Retina (tissue), 1 donor: Measurements from ENCODE around the gene CD320.
A peak's percentile ranks its signal among the peaks of the same experiment; 100 is the strongest.
"Not testable (repeated sequence)": the region's sequence is repeated elsewhere in the genome, so short reads cannot be mapped to it uniquely, and the experiment has no call there.

Source experiments
- DNase-seq: peaks from one replicate; pipeline ENCODE4 v3.0.0-alpha.2; 2016

The CD320 gene

DNA sequence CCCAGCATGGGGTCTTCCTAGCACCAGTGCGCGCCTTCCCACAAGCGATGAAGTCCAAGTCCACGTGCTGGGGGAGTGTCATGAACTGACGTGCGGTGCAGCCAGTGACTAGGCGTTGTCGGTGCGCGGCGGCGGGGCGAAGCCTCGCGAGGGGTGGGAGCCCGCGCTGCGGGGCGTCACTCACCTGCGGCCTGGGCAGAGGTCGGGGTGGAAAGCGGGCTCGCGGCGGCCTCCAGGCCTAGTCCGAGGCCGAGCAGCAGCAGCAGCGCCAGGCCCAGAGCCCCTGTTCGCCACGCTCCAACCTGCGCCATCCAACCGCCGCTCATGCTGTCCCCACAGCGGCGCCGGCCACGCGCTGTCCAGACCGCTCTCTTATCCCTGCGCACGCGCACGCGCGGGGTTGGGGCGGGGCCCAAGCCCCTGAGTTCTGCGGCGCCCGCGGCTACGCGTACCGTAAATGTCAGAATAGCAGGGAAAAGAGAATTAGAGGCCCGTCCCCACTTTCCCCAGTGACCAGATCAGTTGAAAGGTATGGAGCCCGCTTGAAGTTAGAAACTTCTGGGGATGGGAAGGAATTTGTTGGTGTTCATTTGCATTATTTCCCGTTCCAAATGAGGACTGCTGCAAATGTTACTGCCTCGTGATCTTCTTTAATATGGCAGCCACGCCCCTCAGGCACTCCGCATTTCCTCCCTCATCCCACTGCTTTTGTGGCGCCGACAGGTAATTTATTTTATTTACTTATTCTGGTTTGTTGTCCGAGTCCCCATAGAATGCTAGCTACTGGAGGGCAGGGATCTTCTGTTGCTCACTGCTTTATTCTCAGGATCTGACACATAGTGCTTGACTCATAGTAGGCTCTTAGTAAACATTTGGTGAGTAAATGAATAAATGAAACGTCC, at the start of gene CD320:
Gene CD320 (minus strand): TSS at position 394 of the 902 bp plus-strand sequence. CDS start 68 bp downstream, at position 326.
- DNase-seq = peak; percentile 98

DNA sequence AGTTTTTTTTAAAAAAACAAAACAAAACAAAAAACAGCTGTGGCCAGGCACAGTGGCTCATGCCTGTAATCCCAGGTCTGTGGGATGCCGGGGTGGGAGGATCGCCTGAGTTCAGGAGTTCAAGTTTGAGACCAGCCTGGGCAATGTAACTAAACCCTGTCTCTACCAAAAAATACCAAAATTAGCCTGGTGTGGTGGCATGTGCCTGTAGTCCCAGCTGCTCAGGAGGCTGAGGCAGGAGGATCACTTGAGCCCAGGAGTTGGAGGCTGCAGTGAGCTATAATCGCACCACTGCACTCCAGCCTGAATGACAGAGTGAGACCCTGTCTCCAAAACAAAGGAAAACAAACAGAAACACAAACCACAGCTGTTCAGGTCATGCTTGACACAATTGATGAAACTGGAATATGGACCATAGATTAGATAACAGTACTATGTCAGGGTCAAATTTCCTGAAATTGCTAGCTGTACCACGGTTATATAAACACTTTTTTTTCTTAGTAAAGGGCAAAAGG, 48.9 kb upstream of the CD320 start:
- no peak for DNase-seq

DNA sequence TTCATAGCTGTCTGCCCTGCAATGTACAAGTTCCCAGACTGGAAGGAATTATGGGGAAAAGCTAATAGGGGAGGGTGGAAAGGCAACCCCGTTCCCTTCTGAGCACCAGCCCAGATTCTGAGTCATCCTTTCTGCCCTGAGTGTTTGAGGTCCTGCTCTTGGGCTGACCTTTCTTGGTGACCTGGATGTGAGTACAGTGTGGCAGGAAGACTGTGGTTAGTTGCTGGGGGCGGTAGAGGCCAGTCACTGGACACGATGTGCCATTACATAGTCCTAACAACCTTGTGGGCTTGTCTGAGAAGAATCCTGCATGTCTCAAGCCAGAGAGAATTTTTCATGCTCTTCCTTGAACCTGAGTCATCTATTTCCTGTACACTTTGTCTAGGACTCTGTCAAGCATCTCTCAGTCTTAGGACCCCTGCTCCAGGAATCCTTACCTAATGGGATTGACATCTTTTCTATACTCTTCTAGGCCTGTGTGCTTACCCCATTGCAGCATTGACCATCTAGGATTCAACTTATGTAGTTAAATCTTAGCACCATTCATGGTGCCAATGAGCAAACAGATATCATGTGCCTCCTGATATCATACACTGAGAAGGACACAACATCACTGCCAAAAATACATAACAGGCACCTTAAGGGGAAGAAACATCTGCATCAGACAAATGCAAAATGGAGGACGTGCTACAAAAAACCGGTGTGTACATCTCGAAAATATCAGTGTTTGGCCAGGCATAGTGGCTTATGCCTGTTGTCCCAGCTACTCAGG, 47.7 kb upstream of the CD320 start:
- DNase-seq = no peak

DNA sequence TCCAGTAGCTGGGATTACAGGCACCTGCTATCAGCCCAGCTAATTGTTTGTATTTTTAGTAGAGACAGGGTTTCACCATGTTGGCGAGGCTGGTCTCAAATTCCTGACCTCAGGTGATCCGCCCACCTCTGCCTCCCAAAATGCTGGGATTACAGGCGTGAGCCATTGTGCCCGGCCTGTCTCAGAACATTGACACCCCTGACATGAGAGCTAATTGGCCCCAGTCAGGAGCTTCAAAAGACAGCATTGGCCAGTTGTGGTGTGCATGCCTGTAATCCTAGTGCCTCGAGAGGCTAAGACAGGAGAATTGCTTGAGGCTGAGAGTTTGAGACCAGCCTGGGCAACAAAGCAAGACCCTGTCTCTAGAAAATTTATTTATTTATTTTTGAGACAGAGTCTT, 44.7 kb upstream of the CD320 start:
- not testable (repeated sequence) for DNase-seq

DNA sequence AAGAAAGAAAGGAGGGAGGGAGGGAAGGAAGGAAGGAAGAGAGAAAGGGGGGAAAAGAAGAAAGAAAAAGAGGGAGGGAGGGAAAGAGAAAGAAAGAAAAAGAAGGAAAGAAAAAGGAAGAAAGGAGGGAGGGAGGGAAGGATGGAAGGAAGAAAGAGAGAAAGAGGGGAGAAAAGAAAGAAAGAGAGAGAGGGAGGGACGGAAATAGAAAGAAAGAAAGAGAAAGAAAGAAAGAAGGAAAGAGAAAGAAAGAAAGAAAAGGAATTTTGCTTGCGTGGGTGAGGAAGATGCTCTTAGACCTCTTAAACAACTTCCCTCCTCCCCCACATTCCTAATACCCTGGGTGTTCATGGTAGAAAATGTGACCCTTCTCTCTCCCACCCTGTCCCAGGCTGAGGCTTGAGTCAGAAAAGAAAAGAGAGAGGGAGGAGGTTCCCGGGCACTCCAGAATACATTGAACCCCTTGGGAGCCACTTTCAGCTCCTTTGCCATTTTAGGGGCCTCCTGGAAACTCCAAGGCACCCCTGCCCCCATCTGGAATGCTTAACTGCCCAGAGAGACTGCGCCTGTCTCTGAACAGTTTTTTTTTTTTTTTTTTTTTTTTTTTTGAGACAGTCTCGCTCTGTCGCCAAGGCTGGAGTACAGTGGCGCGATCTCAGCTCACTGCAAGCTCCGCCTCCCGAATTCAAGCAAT, 44.1 kb upstream of the CD320 start:
- DNase-seq = no peak

DNA sequence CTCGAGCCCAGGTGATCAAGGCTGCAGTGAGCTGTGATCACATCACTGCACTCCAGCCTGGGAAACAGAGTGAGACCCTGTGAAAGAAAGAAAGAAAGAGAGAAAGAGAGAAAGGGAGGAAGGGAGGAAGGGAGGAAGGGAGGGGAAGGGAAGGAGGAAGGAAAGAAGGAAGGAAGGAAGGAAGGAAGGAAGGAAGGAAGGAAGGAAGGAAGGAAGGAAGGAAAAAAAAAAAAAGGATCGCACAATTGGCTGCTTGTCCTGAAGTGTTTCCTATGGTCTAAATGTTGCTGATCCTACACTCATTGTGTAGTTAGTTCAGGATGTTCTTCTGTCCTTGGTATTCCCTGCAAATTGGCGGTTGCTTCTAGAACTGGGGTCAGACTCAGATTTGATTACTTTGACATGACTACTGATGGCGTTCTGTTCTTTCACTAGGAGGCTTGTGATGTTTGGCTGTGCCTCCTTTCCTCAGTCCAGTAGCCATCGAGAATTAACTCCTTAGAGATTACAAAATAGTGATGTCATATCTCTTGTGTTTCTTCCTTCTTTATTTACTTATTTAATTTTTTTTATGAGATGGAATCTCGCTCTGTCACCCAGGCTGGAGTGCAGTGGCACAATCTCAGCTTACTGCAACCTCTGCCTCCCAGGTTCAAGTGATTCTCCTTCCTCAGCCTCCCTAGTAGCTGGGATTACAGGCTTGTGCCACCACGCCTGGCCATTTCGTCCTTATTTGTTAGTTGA, 41.6 kb upstream of the CD320 start:
- DNase-seq = not testable (repeated sequence)

DNA sequence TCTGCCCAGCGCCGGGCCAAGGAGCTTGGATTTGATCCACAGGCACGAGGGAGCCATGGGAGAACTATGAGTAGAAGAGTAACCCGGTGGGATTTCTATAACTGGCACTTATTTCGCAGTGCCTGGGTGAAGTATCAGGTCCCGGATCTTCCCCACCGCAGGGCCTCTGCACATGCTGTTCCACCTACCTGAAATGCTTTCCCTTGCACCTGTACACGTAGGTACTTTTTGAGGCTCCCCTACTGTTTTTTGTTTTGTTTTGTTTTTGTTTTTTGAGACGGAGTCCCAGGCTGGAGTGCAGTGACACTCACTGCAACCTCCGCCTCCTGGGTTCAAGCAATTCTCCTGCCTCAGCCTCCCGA, 35.3 kb upstream of the CD320 start:
- no peak for DNase-seq

DNA sequence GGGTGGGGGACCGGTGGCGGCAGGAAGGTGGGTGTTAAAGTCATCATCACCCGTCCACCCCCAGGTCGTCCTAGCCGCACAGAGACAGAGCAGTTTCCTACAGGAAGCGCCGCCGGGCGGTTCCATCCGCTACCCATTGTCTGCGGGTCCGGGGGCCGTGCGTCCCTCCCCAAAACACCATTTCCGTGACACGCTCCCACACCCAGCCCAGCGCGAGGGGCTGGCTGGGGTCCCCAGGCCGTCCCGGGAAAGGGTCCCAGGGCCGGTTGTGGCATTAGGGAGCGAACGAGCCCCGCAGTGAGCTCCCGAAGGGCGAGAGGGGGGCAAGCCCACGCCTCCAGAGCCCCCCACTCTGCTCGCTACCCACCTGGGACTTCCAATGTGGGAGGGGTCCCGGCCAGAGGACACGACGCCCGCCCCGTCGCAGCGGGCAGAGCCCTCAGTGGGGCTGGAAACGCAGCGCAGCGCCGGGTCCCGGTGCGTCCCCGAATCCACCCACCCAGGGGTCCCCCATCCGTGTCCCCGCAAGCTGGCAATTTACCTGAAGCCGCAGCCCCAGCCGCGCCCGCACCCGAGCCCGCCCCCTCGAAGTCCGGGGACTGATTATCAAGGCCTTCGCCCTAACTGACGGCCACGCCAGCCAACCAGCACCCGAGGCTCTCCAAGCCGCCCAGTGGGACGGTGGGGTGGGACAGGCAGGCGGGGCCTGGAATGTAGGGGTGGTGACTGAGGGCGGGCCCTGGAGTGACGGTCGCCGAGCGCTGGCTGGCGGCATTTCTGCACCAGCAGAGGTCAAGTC, 34.7 kb upstream of the CD320 start, which contains the start of gene KANK3:
Gene KANK3 (minus strand): TSS at position 579 of the 799 bp plus-strand sequence. CDS start 5,434 bp downstream, outside the sequence.
- peak; percentile 79 for DNase-seq

DNA sequence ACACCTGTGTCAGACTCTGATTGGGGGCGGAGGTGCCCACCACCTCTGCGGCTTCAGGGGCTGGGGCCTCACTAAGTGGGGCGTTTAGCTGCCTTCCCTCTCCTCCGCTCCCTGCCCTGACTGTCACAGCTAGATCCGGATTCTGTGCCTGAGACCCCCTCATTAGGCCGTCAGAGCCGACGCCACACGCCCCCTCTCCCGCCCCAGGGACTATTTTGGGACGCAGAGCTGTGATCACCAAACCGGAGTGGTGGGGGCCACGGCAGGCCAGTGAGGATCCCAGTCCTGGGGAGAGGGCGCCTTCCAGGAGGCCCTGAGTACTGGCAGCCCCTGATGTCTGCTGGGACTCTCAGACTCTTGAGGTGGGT, 34.1 kb upstream of the CD320 start:
- DNase-seq = no peak

DNA sequence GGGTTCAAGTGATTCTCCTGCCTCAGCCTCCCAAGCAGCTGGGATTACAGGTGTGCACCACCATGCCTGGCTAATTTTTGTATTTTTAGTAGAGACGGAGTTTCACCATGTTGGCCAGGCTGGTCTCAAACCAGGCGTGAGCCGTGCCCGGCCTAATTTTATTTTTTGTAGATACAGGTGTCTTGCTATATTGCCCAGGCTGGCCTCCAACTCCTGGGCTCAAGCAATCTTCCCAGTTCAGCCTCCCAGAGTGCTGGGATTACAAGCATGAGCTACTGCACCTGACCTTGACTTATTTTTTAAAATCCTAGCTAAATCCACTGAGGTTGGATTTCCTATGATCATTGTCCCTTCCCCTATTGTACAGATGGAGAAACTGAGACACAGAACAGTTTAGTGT, 33.3 kb upstream of the CD320 start:
- DNase-seq = not testable (repeated sequence)

DNA sequence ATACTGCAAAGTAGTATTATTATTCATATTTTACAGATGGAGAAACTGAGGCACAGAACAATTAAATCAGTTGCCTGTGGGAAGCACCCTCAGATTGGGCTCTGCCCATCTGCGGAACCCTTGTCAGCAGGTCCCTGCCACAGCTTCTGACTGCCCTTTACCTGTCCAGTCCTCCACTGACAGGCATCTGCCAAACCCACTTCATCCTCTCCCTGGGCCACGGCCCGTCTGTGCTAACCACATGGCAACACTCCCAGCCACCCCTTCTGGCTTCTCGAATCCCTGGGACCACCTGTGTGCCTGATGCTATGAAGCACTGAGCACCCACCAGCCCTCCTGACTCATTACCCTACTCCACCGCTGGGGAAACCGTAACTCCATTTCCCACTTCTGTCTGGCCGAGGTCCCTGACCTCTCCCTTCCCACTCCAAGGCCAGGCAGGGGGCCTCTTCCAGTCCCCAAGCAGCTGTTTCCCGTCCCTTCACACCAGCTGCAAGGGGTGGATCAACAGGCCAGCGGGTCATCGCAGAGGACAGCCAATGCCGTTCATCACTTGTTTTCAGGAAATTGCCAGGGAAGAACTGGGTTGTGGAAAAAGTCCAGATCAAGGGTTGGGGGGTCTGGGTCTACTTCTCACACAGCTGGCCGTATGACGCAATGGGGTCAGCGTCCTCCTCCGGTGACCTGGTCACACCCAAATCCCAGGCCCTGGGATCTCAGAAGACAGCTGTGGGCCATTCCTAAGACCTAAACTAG, 32.4 kb upstream of the CD320 start:
- DNase-seq = no peak

DNA sequence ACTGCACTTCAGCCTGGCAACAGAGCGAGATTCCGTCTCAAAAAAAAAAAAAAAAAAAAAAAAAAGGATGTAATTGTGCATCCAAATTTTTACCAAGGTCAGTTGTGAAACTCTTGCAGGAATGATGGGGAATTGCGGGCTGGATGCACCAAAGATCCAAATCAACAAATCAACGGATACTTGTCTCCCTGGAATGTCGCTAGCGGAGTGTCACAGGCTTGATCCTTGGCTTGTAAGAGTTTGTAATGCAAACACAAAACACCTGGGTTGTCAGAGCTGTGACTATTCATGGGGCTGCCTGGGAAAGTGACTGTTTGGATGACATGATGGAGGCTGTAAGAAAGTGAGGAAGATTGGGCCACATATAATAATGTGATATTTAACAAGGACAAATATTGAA, 30.7 kb upstream of the CD320 start:
- DNase-seq = no peak

DNA sequence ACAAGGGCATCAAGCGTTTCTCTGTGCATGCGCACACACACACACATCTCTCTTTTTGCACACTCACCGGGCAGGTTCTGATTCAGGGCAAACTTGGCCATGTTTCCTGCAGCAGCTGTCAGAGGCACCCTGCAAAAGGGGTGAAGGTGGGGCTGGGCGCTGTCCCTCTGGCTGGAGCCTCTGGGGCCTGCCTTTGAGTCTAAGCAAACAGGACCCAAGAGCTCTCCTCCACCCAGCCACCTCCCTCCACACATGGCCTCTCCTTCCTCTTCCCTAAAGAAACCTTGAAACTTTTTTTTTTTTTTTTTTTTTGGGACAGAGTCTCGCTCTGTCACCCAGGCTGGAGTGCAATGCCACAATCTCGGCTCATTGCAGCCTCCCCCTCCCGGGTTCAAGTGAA, 29.6 kb upstream of the CD320 start:
- no peak for DNase-seq

DNA sequence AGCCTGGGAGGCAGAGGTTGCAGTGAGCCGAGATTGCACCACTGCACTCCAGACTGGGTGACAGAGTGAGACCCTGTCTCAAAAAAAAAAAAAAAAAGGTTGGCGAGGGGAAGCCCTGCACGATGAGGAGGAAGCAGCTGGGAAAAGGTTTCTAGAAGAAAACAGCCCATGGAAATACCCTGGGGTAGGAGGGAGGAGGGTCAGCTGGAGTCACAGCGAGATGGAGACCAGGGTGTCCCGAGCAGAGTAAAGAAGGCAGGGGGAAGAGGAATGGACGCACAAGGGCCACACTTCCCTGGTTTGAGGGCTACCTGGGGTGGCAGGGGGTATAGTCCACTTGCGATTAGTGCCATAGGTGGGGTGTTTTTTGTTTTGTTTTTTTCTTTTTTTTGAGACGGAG, 28.5 kb upstream of the CD320 start:
- DNase-seq = no peak

DNA sequence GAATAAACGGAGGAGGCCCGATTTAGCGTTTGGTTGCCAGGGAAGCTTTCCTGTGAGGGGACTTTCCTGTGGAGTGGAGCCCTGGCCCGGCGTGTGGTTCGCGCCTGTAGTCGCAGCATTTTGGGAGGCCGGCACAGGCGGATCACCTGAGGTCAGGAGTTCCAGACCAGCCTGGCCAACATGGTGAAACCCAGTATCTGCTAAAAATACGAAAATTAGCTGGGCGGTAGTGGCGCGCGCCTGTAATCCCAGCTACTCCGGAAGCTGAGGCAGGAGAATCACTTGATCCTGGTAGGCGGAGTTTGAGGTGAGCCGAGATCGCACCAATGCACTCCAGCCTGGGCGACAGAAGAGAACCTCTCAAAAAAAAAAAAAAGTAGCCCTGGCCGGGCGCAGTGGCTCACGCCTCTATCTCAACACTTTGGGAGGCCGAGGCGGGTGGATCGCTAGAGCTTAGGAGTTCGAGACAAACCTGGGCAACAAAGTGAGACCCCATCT, 28.0 kb upstream of the CD320 start:
- no peak for DNase-seq

DNA sequence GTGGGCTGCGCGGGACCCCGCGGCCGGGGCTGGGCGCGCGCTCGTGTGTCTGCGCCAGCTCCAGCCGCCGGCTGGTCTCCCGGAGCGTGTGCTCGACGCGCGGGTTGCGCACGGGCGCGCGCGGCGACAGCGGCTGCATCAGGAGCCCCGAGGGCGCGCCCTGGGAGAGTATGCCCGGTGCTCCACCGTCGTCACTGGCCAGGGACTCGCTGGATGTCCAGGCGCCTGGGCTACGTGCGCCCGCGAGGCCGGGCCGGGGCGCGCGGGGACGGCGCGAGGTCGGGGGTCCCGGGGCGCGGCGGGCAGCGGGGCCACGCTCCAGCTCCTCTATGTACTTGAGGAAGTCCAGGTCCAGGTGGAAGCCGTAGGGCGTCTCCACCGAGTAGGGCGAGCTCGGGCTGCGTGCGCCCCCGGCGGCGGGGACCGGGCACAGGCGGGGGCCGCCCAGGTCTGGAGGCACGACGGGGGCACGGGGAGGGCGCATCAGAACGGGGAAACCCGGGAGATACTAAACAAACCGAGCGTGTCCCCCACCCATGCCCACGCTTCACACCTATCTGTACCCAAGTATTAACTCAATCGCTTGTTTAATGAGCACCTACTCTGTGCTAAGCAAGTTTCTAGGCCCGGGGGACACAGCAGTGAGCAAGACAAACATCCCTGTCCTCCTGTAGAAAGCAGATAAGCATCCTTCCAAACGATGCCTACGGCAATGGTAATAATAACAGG, 27.3 kb upstream of the CD320 start:
- DNase-seq = no peak

DNA sequence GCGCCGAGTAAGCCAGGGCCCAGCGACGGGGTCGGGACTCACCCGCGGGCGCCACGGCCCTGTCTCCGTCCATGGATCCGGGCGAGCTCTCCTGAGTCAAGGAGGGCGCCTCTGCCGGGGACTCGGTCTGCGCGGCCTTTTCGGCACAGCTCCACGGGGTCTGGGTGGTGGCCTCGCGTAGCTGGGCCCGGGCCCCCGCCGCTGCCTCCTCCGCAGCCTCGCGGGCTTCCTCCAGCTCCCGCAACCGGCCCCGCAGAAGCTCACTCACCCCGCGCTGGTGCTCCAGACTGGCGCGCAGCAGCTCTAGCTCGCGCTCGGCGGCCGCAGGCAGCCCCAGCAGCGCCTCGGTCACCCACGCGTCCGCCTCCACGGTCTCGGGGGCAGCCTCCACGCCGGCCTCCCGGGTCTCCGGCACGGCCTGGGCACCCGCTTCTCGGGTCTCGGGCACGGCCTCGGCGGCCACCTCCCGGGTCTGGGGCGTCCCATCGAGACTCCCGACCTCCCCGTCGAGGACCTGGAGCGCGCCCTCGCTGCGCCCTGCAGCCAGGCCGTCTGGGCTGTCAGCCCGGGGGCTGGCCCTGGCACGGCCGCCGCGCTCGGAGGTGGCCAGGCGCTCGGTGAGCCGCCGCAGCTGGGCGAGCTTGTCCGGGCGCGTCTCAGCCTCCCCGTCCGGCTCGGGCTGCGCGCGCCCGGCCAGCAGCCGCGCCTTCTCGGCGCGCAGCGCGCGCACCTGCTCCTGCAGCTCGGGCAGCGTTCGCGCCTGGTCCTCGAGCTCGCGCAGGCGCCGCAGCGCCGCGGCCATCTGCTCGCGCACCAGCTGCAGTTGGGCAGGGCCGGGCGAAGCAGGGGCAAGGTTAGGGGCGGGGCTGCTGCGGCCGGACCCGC, 26.5 kb upstream of the CD320 start:
- DNase-seq = peak; percentile 61

DNA sequence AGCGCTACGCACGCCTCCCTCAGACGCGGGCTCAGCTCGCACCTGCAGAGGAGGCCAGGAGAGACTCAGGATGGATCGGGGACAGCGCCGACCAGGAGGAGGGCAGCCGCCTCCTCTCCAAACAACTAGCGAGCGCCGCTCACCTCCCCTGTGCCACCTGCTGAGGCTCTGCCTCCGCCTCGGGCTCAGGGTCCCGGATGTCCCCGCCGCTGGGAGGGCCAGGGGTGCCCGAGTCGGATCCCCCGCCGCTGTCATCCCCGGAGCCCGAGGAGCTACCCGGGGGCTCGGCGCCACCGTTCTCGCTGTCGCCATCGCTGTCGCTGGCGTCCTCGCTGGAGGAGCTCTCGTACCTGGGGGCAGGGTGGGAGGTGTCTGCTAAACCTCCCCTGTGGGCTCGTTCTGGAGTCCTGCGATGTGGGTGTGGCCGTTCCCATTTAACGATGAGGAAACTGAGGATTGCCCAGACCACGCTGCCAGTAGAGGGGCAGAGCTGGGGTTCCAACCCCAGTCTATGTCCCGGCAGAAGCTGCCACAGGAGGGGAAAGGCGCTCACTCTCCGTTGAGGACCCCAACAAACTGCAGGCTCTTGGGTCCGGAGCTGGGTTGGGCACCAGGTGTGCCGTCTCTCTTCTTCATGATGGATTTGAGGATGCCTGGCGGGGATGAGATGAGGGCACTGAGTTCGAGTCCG, 25.8 kb upstream of the CD320 start:
- DNase-seq = peak; percentile 30
